HG02938 (cell line): ENCODE data around the gene ANLN.
"Not testable (repeated sequence)": the region's sequence is repeated elsewhere in the genome, so short reads cannot be mapped to it uniquely, and the experiment has no call there.

ENCODE experiments used
- ATAC-seq: cut with Tn5 transposase; IDR thresholded peaks from one replicate; pipeline ENCODE4 v1.9.1; 2021; ENCODE audit warnings: mild to moderate bottlenecking, moderate library complexity; ENCODE audit not compliant: unreplicated experiment

Gene ANLN

GRCh38 chr7:36460811-36461429 is 71.3 kb downstream of the ANLN start:
- no peak for ATAC-seq

- ATAC-seq: no peak
Measured at GRCh38 chr7:36462551-36463137, 73.0 kb downstream of the ANLN start.

- ATAC-seq: no peak
Measured at GRCh38 chr7:36464271-36464670, 74.6 kb downstream of the ANLN start.

- not testable (repeated sequence) for ATAC-seq
Measured at GRCh38 chr7:36466001-36466400, 76.3 kb downstream of the ANLN start.

GRCh38 chr7:36468370-36469101 is 78.9 kb downstream of the ANLN start:
- ATAC-seq: no peak

GRCh38 chr7:36469236-36469635 is 79.6 kb downstream of the ANLN start:
- ATAC-seq: no peak

- no peak for ATAC-seq
Measured at GRCh38 chr7:36472141-36472729, 82.6 kb downstream of the ANLN start.

GRCh38 chr7:36473454-36474282 is 84.0 kb downstream of the ANLN start:
- no peak for ATAC-seq

- no peak for ATAC-seq
Measured at GRCh38 chr7:36474283-36475010, 84.8 kb downstream of the ANLN start.

- ATAC-seq: no peak
Measured at GRCh38 chr7:36475011-36475342, 85.3 kb downstream of the ANLN start.

- no peak for ATAC-seq
Measured at GRCh38 chr7:36475381-36475780, 85.7 kb downstream of the ANLN start.

GRCh38 chr7:36478745-36479144 is 89.1 kb downstream of the ANLN start:
- ATAC-seq: no peak

- not testable (repeated sequence) for ATAC-seq
Measured at GRCh38 chr7:36483853-36484252, 94.2 kb downstream of the ANLN start.

- no peak for ATAC-seq
Measured at GRCh38 chr7:36484265-36484664, 94.6 kb downstream of the ANLN start.

- ATAC-seq: no peak
Measured at GRCh38 chr7:36486336-36486735, 96.7 kb downstream of the ANLN start.

GRCh38 chr7:36487756-36488336 is 98.2 kb downstream of the ANLN start:
- ATAC-seq: no peak

- not testable (repeated sequence) for ATAC-seq
Measured at GRCh38 chr7:36488672-36489071, 99.0 kb downstream of the ANLN start.

GRCh38 chr7:36490419-36490830 is 100.8 kb downstream of the ANLN start:
- ATAC-seq: no peak

GRCh38 chr7:36491317-36491716 is 101.7 kb downstream of the ANLN start:
- ATAC-seq: no peak

GRCh38 chr7:36496576-36496975 is 106.9 kb downstream of the ANLN start:
- no peak for ATAC-seq
